Subcutaneous abdominal adipose tissue (tissue), 5 donors: ENCODE results near the gene CDK10.

ENCODE experiments used
- H3K27ac ChIP-seq: one replicate; pipeline ENCODE4 v1.7.0; 2013; ENCODE audit warnings: low read depth, mild to moderate bottlenecking, inconsistent platforms, low read length, moderate library complexity
- H3K27me3 ChIP-seq, 5 donors: one replicate each; pipeline ENCODE4 v1.7.0; 2013; ENCODE audit warnings: low read length in 5 of 5, inconsistent platforms in 1 of 5; ENCODE audit not compliant: control insufficient read depth in 5 of 5, insufficient read depth in 4 of 5
- H3K36me3 ChIP-seq, 5 donors: one replicate each; pipeline ENCODE4 v1.7.0; 2013; ENCODE audit warnings: low read length in 5 of 5; ENCODE audit not compliant: control insufficient read depth in 5 of 5, insufficient read depth in 5 of 5
- H3K4me1 ChIP-seq, 5 donors: one replicate each; pipeline ENCODE4 v1.7.0; 2013; ENCODE audit warnings: low read length in 5 of 5, mild to moderate bottlenecking in 3 of 5, moderate library complexity in 1 of 5; ENCODE audit not compliant: control insufficient read depth in 5 of 5, insufficient read depth in 5 of 5
- H3K4me3 ChIP-seq, 5 donors: one replicate each; pipeline ENCODE4 v1.7.0; 2013; ENCODE audit warnings: low read length in 5 of 5, low read depth in 1 of 5
- H3K9ac ChIP-seq, 5 donors: one replicate each; pipeline ENCODE4 v1.7.0; 2013; ENCODE audit warnings: low read length in 5 of 5, mild to moderate bottlenecking in 4 of 5, moderate library complexity in 3 of 5
- H3K9me3 ChIP-seq, 5 donors: one replicate each; pipeline ENCODE4 v1.7.0; 2013; ENCODE audit warnings: low read length in 5 of 5; ENCODE audit not compliant: control insufficient read depth in 5 of 5
- donor health status: healthy.
- donor health status: healthy.
- donor health status: healthy.
- donor health status: healthy.
- donor health status: healthy.

CDK10 gene

DNA sequence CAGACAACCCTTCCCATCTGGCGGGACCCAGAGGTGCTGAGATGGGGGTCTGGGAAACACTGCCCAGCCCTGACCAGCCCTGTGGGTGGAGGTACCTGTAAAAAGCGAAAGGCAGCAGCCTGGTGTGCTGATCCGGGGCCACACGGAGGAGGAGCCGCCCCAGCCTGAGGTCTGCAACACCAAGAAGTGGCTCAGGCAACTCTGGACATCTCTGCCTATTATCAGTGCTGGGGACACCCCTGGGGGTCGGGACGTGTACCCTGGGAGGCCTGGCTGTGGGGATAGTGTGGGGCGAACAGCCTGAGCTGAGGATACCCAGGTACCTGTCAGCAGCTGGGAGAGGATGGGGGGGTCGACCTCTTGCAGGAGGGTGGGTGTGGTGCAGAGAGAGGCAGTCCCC lies 52.9 kb downstream of the CDK10 start:
- H3K27me3 ChIP-seq = no peaks in the 10 kb centered on the region
- no peaks in the 10 kb centered on the region for H3K9me3 ChIP-seq
- no peak overlapping the region for H3K4me3 ChIP-seq
- peaks cover 0 to 7% (median 7%) of the 10 kb centered on the region in 5 donors for H3K4me1 ChIP-seq
- no peak overlapping the region for H3K27ac ChIP-seq
- peaks cover 0 to 72% (median 59%) of the 10 kb centered on the region in 5 donors for H3K36me3 ChIP-seq
- no peak overlapping the region for H3K9ac ChIP-seq

DNA sequence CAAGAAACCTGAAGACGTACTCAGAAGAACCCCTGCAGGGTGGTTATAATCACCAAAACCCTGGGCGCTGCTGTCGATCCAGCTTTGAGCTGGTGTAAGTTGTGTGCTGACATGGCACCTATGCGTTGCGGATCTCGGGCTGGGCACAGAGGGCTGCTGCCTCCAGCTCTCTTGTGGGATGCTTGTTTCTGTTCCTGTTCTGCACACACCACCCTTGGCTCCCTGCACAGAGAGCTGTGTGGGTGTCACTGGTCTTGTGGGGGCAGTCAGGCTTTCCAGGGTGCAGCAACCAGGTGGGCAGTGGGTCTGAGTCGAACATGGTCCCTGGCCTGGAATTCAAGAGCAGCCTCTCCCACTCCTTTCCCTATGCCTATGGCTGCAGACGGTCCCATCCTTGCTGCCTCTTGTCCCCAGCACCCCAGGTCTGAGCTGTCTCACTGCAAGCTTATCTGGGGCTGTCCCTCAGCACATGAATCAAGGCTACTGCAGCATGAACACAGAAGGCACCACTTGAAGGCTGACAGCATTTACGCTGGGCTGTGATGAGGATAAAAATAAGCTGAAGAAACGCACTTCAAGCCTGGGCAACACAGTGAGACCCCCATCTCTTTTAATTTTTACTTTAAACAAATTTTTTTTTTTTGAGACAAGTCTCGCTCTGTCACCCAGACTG lies 55.0 kb downstream of the CDK10 start:
- Histone ChIP-seq H3K27me3 (no peaks in the 10 kb centered on the region), H3K4me3 (no peak overlapping the region), H3K9ac (no peak overlapping the region), H3K27ac (no peak overlapping the region), H3K4me1 (peaks cover 0 to 7% (median 7%) of the 10 kb centered on the region in 5 donors), H3K9me3 (no peaks in the 10 kb centered on the region), H3K36me3 (peaks cover 0 to 51% (median 39%) of the 10 kb centered on the region in 5 donors)

DNA sequence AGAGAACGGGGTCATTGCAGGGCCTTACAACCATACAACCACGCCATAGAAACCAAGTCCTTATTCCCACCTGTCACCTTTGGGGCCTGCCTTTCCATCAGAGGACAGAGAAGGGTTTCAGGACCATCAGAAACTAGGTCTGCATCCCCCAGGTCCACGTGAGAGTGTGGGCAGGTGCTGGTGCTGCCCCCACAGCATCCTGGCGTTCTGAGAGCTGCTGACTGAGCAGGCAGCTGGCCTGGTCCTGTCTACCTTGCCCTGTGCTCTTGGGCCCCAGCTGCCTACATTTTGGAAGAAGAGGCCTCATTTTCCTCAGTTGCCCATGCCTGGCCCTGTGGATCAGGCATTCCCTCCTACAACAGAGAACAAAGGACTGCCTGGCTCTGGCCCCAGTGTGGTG lies 56.5 kb downstream of the CDK10 start:
- H3K9ac ChIP-seq = no peak overlapping the region
- no peak overlapping the region for H3K27ac ChIP-seq
- no peaks in the 10 kb centered on the region for H3K27me3 ChIP-seq
- no peak overlapping the region for H3K4me3 ChIP-seq
- H3K9me3 ChIP-seq = no peaks in the 10 kb centered on the region
- peaks cover 0 to 37% (median 26%) of the 10 kb centered on the region in 5 donors for H3K36me3 ChIP-seq
- H3K4me1 ChIP-seq = peaks cover 0 to 7% (median 7%) of the 10 kb centered on the region in 5 donors

DNA sequence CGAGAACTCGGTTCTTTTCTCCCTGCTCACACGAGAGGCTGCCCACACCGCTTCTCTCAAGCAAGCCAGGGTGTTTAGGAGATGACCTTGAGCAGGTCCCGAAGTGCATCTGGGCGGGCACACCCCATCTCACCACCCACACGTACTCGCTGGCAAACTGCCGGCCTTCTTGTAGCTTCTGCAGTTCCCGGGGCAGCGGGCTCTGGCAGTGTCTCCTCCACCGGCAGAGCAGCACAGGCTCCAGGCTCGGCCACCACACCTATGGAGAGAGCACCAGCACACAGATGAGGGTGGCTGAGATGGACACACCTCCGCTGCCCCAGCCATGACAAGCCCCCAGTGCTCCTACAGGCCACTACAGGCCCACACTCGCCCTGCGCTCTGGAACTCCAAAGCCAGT lies 58.3 kb downstream of the CDK10 start:
- Histone ChIP-seq H3K4me3 (no peak overlapping the region), H3K9ac (no peak overlapping the region), H3K27me3 (no peaks in the 10 kb centered on the region), H3K27ac (no peak overlapping the region), H3K36me3 (peaks cover 0 to 18% (median 7%) of the 10 kb centered on the region in 5 donors), H3K4me1 (peaks cover 0 to 10% (median 7%) of the 10 kb centered on the region in 5 donors), H3K9me3 (no peaks in the 10 kb centered on the region)
